Stimulated activated naive B cell treated with anti-CD40 and anti-IgM and Interleukin-4, amounts not matched to agents 10 μg/mL and 1 μg/mL and 100 μg/mL, for 72 hours (primary cell): ENCODE measurements around the gene PDZRN4.

Source experiments
- ATAC-seq, 2 donors: fragments of 150-1000 bp; cut with Tn5 transposase; replicated peaks; 2 replicates each; pipeline ENCODE4 v1.10.0; 2021; ENCODE audit warnings: moderate library complexity in 1 of 2
- DNase-seq: peaks from one replicate; pipeline ENCODE4 v3.0.0; 2021
- H3K27ac Mint-ChIP-seq: one replicate; pipeline ENCODE4 v1.8.0; 2022; ENCODE audit warnings: mild to moderate bottlenecking, mixed read lengths
- H3K27me3 Mint-ChIP-seq, 2 donors: one replicate each; pipeline ENCODE4 v1.8.0; 2022; ENCODE audit warnings: mixed read lengths in 2 of 2
- H3K36me3 Mint-ChIP-seq, 2 donors: one replicate each; pipeline ENCODE4 v1.8.0; 2022; ENCODE audit warnings: mixed read lengths in 2 of 2, mild to moderate bottlenecking in 1 of 2
- H3K4me1 Mint-ChIP-seq, 2 donors: one replicate each; pipeline ENCODE4 v1.8.0; 2022; ENCODE audit warnings: mixed read lengths in 2 of 2, mild to moderate bottlenecking in 1 of 2
- H3K4me3 Mint-ChIP-seq, 2 donors: one replicate each; pipeline ENCODE4 v1.8.0; 2022; ENCODE audit warnings: mild to moderate bottlenecking in 2 of 2, mixed read lengths in 2 of 2, moderate library complexity in 1 of 2
- H3K9me3 Mint-ChIP-seq, 2 donors: one replicate each; pipeline ENCODE4 v1.8.0; 2022; ENCODE audit warnings: mixed read lengths in 2 of 2, mild to moderate bottlenecking in 1 of 2

PDZRN4 gene

DNA sequence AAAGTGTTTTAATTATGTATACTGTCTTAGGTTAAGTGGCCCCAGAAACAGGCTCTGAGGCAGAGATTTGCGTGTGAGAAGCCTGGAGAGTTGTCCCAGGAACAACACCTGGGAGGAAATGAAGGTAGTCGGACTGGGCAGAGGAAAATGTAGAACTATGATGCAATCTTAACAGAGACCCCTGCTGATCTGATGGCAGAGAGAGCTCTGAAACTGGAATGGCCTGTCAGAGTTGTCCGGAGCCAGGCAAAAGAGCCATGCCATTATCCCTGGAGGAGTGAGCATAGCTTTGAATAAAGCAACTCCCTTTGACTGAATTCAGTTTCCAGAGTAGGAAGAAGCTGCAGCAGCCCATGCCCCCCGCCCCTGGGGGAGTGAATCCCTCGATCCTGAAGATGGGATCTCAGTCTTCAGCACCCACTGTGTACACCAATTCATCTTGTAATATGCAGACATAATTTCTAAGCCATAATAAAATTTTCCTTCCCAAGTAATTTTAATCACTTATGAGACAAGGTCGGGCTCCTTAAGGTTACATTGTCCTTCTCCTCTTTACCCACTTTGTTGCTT is 264.8 kb downstream of the PDZRN4 start:
- Mint-ChIP-seq H3K27ac (no peak overlapping the region), H3K4me3 (no peak overlapping the region), H3K36me3 (no peaks in the 10 kb centered on the region), H3K27me3 (no peaks in the 10 kb centered on the region), H3K9me3 (no peaks in the 10 kb centered on the region), H3K4me1 (no peaks in the 10 kb centered on the region)
- DNase-seq (no peak), ATAC-seq (no peak)

DNA sequence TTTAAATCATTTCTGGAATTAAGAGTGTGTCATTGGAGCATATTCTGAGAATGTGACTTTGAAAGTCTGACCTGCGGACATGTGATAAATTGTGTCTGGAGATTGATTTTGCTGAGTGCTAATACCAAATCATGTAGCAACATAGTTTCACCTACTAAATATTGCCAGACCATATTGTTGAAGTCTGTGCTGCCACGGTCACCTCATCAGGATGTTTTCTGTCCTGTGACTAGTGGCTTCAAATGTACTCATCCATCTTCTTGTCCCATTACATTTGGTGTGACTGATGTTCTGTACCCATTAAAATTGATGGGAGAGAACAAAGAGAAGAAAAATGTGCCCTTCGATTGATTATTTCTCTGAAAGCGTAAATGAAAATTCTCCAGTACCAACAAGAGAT is 265.3 kb downstream of the PDZRN4 start:
- DNase-seq (no peak), ATAC-seq (no peak)
- Mint-ChIP-seq H3K4me3 (no peak overlapping the region), H3K4me1 (no peaks in the 10 kb centered on the region), H3K36me3 (no peaks in the 10 kb centered on the region), H3K9me3 (no peaks in the 10 kb centered on the region), H3K27ac (no peak overlapping the region), H3K27me3 (no peaks in the 10 kb centered on the region)

DNA sequence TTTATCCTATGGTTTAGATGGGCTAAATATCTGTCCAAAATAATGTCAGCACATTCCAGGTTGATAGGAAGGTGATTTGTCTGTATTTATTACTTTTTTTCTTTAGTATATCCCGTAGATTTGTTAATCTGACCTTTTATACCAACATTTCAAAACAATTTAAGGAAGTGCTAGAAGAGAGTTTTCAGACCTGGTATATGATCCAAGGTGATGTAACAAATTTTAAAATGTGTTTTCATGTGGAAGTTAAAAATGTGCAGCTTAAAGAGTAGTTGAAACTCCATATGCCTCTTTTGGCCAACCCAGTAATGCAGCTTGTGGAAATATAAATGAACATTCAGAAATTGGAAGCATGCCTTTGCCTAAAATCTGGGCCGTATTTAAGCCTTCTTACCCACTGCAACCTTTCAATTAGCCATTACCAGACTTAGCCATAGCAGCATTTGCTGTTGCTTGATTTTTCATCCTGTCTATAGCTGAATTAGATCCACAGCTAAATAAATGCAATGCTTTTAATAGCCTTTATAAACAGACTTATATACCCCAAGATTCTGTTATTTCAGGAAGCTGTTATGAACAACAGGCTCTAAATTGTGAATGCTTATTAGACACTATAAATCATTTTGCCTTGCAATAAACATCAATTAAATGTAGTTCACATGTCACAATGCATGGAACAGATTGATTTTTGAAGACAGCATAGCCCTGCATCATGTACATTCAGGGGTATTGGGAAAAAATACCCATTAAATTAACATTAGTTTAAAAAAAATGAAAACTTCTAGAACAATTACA is 271.2 kb downstream of the PDZRN4 start:
- Mint-ChIP-seq H3K4me3 (no peak overlapping the region), H3K36me3 (no peaks in the 10 kb centered on the region), H3K4me1 (no peaks in the 10 kb centered on the region), H3K27ac (no peak overlapping the region), H3K27me3 (no peaks in the 10 kb centered on the region), H3K9me3 (no peaks in the 10 kb centered on the region)
- DNase-seq (no peak), ATAC-seq (no peak)

DNA sequence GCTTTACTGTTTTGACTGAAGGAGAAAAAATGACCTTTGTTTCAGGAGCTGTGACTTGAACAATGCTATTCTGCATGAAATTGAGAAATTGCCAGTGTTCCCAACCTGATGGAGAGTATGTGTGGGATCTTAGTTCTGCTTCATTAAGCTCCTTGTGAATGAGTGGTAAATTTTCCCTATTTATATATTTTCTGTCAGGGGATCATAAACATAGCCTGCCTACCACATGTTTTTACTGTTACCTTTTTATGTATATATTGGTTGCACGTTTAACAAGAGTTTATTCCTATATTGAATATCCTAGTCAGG is 271.7 kb downstream of the PDZRN4 start:
- H3K9me3 Mint-ChIP-seq = no peaks in the 10 kb centered on the region
- H3K36me3 Mint-ChIP-seq = no peaks in the 10 kb centered on the region
- H3K4me1 Mint-ChIP-seq = no peaks in the 10 kb centered on the region
- no peaks in the 10 kb centered on the region for H3K27me3 Mint-ChIP-seq
- ATAC-seq (no peak), DNase-seq (no peak)
- H3K4me3 Mint-ChIP-seq = no peak overlapping the region
- no peak overlapping the region for H3K27ac Mint-ChIP-seq

DNA sequence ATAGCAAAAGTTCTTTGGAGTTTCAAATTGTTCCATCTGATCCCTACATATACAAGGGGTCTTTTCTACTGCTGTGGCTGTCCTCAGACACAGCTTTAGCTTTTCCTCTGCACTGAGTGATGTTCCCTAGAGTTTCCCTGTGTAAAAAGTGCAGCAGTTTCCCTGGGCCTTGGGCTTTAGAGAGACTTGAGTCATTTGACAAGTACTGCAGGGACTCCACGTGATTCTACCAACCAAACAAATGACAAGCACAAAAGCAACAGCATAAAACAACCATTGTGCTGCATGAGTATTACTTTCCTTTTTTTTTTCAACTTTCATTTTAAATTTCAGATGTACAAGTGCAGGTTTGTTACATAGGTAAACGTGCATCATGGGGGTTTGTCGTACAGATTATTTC is 272.8 kb downstream of the PDZRN4 start:
- no peak for DNase-seq
- H3K27ac Mint-ChIP-seq = no peak overlapping the region
- H3K4me3 Mint-ChIP-seq = no peak overlapping the region
- no peaks in the 10 kb centered on the region for H3K4me1 Mint-ChIP-seq
- no peak for ATAC-seq
- no peaks in the 10 kb centered on the region for H3K36me3 Mint-ChIP-seq
- H3K27me3 Mint-ChIP-seq = no peaks in the 10 kb centered on the region
- no peaks in the 10 kb centered on the region for H3K9me3 Mint-ChIP-seq

DNA sequence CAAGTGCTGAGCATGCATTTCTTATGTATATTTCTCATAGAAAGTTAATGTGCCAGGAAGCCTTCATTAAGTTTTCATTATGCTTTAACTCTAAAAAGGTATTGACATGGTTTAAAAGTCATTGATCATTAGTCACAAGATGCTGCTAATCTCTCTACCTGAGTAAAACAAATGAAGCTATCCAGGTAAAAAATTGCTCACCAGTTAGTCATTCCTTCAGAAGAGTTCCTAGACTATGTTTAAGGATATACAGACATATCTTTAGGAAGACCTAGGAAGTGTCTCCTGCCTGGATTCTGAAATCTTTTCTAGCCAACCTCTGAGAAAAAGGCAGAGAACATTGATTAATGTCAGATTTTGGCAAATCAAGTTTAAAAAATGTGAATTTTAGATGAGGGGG is 274.2 kb downstream of the PDZRN4 start:
- no peak overlapping the region for H3K27ac Mint-ChIP-seq
- no peaks in the 10 kb centered on the region for H3K9me3 Mint-ChIP-seq
- no peak for DNase-seq
- H3K27me3 Mint-ChIP-seq = no peaks in the 10 kb centered on the region
- H3K4me1 Mint-ChIP-seq = no peaks in the 10 kb centered on the region
- ATAC-seq = no peak
- H3K4me3 Mint-ChIP-seq = no peak overlapping the region
- H3K36me3 Mint-ChIP-seq = no peaks in the 10 kb centered on the region

DNA sequence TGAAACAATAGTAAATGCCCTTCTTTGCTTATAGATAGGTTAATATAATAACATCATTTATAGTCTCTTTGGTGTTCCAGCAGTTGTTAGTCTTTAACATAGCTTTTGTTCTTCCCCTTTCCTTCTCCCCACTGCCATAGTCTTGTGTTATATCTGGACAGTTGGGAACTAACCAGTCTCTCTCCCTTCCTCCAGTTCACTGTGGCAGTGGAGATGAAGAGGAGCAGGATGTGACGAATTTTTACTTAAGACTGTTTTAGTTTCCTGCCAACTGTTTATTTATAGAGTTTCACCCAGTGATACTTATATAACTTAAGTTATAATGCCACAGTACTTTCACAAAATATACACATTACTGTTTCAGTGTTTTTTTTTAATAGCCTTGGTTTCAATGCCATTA is 277.4 kb downstream of the PDZRN4 start:
- Mint-ChIP-seq H3K27ac (no peak overlapping the region), H3K27me3 (no peaks in the 10 kb centered on the region), H3K36me3 (no peaks in the 10 kb centered on the region), H3K9me3 (no peaks in the 10 kb centered on the region), H3K4me3 (no peak overlapping the region), H3K4me1 (no peaks in the 10 kb centered on the region)
- ATAC-seq (no peak), DNase-seq (no peak)

DNA sequence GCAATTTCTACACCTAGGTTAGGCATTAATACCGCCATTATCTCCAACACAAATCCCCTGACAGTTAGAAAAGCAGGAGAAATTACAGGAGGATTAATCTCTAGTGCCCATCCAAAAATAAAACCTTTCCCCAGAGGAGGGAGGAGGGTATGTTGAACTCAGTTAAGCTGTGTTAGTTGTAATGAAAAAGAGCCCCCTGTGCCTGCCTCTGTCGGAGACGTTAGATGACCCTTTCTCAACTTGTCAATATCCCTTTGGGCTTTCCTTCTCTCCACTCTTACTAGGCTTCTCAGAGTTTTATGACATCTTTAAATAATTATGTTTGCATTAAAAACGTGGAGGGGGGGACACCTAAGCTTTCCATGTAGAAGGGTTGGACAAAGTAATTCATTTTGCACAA is 278.2 kb downstream of the PDZRN4 start:
- no peaks in the 10 kb centered on the region for H3K27me3 Mint-ChIP-seq
- no peak for DNase-seq
- no peak overlapping the region for H3K4me3 Mint-ChIP-seq
- no peak overlapping the region for H3K27ac Mint-ChIP-seq
- H3K4me1 Mint-ChIP-seq = no peaks in the 10 kb centered on the region
- H3K36me3 Mint-ChIP-seq = no peaks in the 10 kb centered on the region
- no peak for ATAC-seq
- no peaks in the 10 kb centered on the region for H3K9me3 Mint-ChIP-seq

DNA sequence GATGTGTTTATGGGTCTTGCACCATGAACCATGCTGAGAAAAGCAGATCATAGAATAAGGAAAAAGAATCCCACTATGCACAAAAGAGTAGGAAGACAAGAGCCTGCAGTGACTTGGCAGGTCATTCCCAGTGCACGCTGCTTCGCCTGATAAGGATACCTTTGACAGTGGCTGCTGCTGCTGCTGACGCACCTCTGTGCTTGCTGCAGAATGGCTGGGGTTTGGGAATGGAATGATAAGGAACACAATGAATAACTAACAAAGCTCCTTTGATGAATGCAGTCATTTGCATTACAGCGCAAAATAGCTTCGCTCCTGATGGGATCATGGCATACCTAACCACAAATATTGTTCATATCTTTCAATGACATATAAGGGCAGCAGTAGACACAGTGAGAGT is 278.7 kb downstream of the PDZRN4 start:
- H3K27me3 Mint-ChIP-seq = no peaks in the 10 kb centered on the region
- H3K4me3 Mint-ChIP-seq = no peak overlapping the region
- no peaks in the 10 kb centered on the region for H3K36me3 Mint-ChIP-seq
- ATAC-seq = no peak
- DNase-seq = no peak
- H3K4me1 Mint-ChIP-seq = no peaks in the 10 kb centered on the region
- no peaks in the 10 kb centered on the region for H3K9me3 Mint-ChIP-seq
- no peak overlapping the region for H3K27ac Mint-ChIP-seq

DNA sequence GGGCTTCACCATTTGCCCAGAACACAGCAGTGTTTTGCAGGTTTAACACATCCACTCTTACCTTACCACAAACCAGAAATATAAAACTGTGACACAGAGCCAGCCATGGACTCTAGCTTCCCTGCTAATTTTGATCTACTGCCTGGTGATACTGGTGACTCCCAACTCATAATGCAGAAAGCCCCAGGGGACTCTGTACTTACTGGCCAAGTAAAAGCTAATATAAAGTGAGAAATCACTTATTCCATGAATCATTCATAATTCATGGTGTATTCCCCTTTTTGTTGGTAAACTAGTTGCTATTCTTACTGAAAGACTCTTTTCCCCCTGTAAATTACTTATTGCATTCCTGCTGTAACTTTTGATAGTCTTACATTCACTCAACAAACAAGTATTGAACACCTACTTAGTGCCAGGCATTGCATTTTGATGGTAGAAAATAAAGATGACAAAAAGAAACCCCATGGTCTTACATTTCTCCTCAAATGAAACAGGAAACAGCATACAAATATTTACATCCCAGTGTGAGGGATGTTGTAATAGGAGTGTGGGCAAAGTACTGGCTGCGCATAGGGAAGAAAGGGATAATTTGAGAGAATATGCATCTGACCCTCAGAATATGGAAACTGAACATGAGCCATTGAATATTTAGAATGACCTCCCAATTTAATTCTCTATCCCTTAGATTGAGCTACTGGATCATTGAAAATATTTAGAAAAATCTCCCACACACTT is 279.6 kb downstream of the PDZRN4 start:
- H3K4me1 Mint-ChIP-seq = no peaks in the 10 kb centered on the region
- H3K9me3 Mint-ChIP-seq = no peaks in the 10 kb centered on the region
- DNase-seq (no peak), ATAC-seq (no peak)
- H3K27me3 Mint-ChIP-seq = no peaks in the 10 kb centered on the region
- no peaks in the 10 kb centered on the region for H3K36me3 Mint-ChIP-seq
- H3K27ac Mint-ChIP-seq = no peak overlapping the region
- H3K4me3 Mint-ChIP-seq = no peak overlapping the region

DNA sequence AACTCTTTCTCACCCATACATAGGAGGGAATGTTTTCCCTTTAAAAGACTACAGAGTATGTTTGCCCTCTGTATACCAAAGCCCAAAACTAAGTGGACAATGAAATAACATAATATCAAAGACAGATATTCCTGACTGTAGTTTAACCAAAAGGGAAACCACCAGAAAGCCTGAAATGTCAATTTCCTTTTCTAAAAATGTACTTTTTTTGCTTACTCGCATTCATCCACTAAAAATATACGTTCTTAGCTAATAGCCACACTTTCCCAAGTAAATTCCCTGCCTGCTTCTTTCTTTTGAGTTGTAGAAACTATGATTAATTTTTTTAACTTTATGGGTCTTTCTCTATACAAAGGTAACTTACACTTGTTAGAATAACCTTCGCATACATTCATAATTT is 280.2 kb downstream of the PDZRN4 start:
- ATAC-seq = no peak

DNA sequence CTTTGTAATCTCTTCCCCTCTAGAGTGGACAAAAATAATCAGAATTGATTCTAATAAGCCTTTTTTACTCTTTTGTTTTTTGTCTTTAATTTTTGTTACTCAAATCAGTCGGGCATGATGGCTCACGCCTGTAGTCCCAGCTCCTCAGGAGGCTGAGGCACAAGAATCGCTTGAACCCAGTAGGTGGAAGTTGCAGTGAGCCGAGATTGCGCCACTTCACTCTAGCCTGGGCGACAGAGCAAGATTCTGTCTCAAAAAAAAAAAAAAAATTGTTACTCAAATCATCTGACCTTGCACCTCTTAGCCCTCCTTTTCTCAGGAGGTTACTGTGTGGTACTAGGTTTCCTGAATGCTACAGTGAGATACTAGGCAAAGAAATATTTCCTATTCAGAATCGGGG is 280.6 kb downstream of the PDZRN4 start:
- H3K36me3 Mint-ChIP-seq = no peaks in the 10 kb centered on the region
- no peak overlapping the region for H3K4me3 Mint-ChIP-seq
- H3K4me1 Mint-ChIP-seq = no peaks in the 10 kb centered on the region
- no peaks in the 10 kb centered on the region for H3K27me3 Mint-ChIP-seq
- ATAC-seq (no peak), DNase-seq (no peak)
- no peaks in the 10 kb centered on the region for H3K9me3 Mint-ChIP-seq
- H3K27ac Mint-ChIP-seq = no peak overlapping the region

More for the DNA sequence above, 280.2 kb downstream of the PDZRN4 start:
- Mint-ChIP-seq H3K4me3 (no peak overlapping the region), H3K27ac (no peak overlapping the region), H3K9me3 (no peaks in the 10 kb centered on the region), H3K36me3 (no peaks in the 10 kb centered on the region), H3K27me3 (no peaks in the 10 kb centered on the region), H3K4me1 (no peaks in the 10 kb centered on the region)
- DNase-seq = no peak

DNA sequence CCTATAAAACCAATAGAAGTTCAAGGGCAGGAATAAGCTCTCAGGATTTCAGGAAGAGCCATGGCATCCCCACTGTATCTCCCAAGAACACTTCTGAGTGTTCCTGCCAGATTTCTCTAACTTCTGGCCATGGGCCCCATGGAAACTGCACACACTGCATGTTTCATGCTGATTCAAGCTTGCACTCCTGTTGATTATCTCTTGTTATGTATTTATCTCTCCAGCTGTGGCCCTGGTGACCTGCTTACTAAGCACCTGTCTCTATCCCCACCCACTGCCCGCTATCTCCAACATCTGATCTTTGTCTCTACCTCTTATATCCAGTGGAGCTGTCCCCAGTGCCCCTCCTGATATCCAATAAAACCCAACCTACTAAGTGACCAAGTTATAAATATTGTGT is 285.3 kb downstream of the PDZRN4 start:
- H3K36me3 Mint-ChIP-seq = no peaks in the 10 kb centered on the region
- ATAC-seq = no peak
- no peaks in the 10 kb centered on the region for H3K9me3 Mint-ChIP-seq
- no peak overlapping the region for H3K27ac Mint-ChIP-seq
- H3K27me3 Mint-ChIP-seq = no peaks in the 10 kb centered on the region
- H3K4me3 Mint-ChIP-seq = no peak overlapping the region
- DNase-seq = no peak
- H3K4me1 Mint-ChIP-seq = no peaks in the 10 kb centered on the region

DNA sequence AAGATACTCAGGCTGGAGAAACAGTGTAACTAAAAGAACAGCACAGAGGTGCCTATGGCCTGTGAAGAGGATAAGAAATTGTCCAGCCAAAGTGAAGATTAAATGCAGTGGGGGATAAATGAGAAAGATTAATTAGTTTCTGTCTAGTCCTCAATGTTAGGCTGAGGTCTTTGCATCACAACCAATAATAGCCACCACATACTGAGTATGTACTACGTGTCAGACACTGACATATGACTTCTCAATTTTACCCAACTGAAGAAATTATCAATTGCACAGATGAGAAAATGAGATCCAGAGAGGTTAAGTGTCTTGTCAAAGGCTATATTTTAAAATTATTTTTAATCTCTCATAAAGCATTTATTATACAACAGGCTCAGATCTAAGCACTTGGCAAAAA is 285.9 kb downstream of the PDZRN4 start:
- Mint-ChIP-seq H3K36me3 (no peaks in the 10 kb centered on the region), H3K27me3 (no peaks in the 10 kb centered on the region), H3K4me3 (no peak overlapping the region), H3K9me3 (no peaks in the 10 kb centered on the region), H3K4me1 (no peaks in the 10 kb centered on the region), H3K27ac (no peak overlapping the region)
- DNase-seq = no peak
- no peak for ATAC-seq
